ENCODE results near the gene OR5P2.
"Not testable (repeated sequence)": the region's sequence is repeated elsewhere in the genome, so short reads cannot be mapped to it uniquely, and the experiment has no call there.

The OR5P2 gene

GRCh38 chr11:7796842-7797241 lies at the start of gene OR5P2:
Gene OR5P2, minus strand, starts transcription at chr11:7796942. Its CDS starts 0 bp downstream, at chr11:7796942.
- DNase-seq: no peak

DNA sequence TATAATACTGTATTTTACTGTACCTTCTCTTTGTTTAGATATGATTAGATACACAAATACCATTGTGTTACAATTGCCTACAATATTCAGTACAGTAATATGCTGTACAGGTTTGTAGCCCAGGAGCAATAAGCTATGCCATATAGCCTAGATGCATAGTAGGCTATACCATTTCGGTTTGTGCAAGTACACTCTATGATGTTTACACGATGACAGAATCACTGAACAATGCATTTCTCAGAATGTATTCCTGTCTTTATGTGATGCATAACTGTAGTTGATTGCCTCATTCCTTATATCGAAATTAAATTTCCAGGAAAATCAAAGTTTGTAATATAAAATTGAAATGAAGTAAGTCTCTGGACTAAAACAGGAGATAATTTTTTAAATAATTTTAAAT lies 49.3 kb upstream of the OR5P2 start:
- no peak for DNase-seq

GRCh38 chr11:7844986-7845385 lies 48.2 kb upstream of the OR5P2 start:
- DNase-seq: no peak

- DNase-seq: no peak
These were observed 47.8 kb upstream of the OR5P2 start for GRCh38 chr11:7844521-7844920.

DNA sequence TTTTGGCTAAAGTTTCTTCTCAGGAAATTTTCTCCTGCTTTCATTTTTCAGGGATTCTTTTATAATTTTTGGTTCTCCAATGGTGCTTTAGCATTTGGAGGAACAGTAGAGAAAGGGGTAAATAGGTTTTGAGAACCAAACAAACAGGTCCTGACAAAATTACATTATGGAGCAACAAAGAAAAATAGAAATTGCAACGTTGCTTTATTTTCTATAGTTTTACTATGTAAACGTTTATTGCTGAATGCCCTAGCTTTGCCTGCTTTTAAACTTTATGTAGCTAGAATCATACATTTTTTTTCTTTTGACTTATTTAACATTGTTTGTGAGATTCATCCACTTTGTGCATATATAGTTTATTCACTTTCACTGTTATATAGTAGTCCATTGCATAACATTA lies 43.8 kb upstream of the OR5P2 start:
- no peak for DNase-seq

DNA sequence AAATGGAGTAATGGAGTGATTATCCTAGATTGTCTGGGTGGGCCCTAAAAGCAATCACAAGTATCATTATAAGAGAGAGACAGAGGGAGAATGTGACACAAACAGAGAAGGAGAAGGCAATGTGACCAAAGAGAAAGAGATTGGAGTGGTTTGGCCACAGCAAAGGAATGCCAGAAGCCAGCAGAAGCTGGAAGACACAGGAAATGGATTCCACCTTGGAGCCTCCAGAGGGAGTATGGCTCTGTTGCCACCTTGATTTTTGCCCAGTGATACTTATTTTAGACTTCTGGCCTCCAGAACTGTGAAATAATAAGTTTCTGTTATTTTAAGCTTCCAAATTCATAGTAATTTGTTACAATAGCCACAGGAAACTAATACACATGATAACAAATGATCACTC lies 36.8 kb upstream of the OR5P2 start:
- DNase-seq: no peak

GRCh38 chr11:7830740-7831139 lies 34.0 kb upstream of the OR5P2 start, which contains the start of gene OR5P3:
Gene OR5P3, minus strand, starts transcription at chr11:7830840.
- DNase-seq: no peak

- no peak for DNase-seq
These were observed 29.6 kb upstream of the OR5P2 start for GRCh38 chr11:7826324-7826723.

GRCh38 chr11:7820417-7820816 lies 23.7 kb upstream of the OR5P2 start:
- not testable (repeated sequence) for DNase-seq

DNA sequence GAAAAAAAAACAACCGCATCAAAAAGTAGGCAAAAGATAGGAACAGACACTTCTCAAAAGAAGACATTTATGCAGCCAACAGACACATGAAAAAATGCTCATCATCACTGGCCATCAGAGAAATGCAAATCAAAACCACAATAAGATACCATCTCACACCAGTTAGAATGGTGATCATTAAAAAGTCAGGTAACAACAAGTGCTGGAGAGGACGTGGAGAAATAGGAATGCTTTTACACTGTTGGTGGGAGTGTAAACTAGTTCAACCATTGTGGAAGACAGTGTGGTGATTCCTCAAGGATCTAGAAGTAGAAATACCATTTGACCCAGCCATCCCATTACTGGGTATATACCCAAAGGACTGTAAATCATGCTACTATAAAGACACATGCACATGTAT lies 18.2 kb upstream of the OR5P2 start:
- DNase-seq: not testable (repeated sequence)

DNA sequence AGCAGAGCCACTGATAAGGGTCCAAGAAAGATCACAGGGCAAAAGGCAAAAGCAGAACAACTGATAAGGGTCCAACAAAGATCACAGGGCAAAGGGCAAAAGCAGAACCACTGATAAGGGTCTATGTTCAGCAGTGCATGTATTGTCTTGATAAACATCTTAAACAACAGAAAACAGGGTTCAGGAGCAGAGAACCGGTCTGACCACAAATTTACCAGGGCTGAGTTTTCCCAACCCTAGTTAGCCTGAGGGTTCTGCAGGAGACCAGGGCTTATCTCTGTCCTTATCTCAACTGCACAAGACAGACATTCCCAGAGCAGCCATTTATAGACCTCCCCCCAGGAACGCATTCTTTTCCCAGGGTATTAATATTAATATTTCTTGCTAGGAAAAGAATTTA lies 13.6 kb upstream of the OR5P2 start:
- not testable (repeated sequence) for DNase-seq

DNA sequence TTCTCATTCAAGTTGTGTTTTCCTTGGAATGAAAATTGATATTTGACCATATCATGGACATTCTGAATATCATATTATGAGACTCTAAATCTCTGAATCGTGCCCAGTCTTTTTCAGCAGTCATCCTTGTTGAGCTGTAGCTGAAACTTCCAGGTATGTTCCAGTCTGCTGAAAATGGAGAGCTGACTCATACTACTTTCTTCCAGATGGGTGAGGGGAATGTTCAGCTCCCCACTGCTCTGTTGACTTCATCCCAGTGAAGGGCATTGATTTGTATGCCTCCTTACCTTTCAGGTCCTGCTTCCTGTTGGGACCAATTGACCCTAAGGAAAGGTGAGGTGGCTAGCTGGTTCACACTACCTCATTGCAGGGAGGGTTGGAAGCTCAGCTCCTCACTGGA lies 3.5 kb downstream of the OR5P2 start:
- no peak for DNase-seq

DNA sequence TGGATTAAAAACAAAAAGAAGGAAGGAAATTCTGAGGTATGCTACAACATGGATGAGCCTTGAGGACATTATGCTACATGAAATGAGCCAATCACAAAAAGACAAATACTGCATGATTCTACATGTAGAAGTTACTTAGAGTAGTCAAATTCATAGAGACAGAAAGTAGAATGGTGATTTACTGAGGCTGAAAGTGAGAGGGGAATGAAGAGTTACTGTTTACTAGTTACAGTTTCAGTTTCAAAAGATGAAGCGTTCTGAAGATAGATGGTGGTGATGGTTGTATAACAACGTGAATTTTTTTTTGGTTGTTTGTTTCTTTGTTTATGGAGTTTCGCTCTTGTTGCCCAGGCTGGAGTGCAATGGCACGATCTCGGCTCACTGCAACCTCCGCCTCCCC lies 9.5 kb downstream of the OR5P2 start:
- DNase-seq: no peak

- no peak for DNase-seq
These were observed 21.1 kb downstream of the OR5P2 start for GRCh38 chr11:7775689-7776088.

GRCh38 chr11:7764301-7764700 lies 32.4 kb downstream of the OR5P2 start:
- DNase-seq: not testable (repeated sequence)

DNA sequence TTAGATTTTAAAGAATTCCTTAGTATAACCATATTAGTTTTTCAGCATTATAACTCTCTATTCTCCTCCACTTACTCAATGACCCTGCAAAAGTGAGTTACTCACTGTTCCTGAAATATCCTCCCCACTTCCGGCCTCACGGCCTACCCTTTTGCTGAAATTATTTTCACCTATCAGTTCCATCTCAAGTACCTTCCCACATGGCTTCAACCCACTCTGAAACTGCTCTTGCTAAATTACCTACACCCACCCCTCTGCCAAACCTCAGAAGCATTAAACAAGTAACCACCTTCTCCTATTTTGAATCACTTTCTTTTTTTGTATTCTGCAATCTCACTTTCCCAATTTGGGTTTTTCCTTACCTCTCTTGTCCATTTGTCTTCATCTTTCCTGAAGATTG lies 37.7 kb downstream of the OR5P2 start:
- no peak for DNase-seq

- no peak for DNase-seq
These were observed 47.3 kb downstream of the OR5P2 start for GRCh38 chr11:7749456-7749855.
